Smooth muscle cell (in vitro differentiated cells): ENCODE measurements around the gene ITGB3BP. TPM values are rescaled to one million over a fixed set of nuclear protein-coding genes. Genes with fewer than 3 reads are reported as not detected.

Experiments used
- DNase-seq: peaks from one replicate; lab custom pipeline; 2025; ENCODE audit not compliant: unreplicated experiment; lab: John Stamatoyannopoulos, UW
- H2AFZ ChIP-seq: fragments of 200-600 bp; sonication (generic); 2 replicates; pipeline ENCODE4 v1.6.0; 2016; ENCODE audit warnings: antibody characterized with exemption, low read depth, mild to moderate bottlenecking
- H3F3A ChIP-seq: fragments of 200-600 bp; sonication (generic); 2 replicates; pipeline ENCODE4 v1.6.0; 2017; ENCODE audit warnings: antibody characterized with exemption, low read depth
- H3K27ac ChIP-seq: fragments of 200-600 bp; sonication (generic); 2 replicates; pipeline ENCODE4 v1.5.1; 2016; ENCODE audit warnings: low read depth, mild to moderate bottlenecking
- H3K27me3 ChIP-seq: fragments of 200-600 bp; sonication (generic); 2 replicates; pipeline ENCODE4 v1.6.1; 2016; ENCODE audit warnings: low read depth, mild to moderate bottlenecking
- H3K36me3 ChIP-seq: fragments of 200-600 bp; sonication (generic); 2 replicates; pipeline ENCODE4 v1.5.1; 2016; ENCODE audit warnings: low read depth
- H3K4me1 ChIP-seq: fragments of 200-600 bp; sonication (generic); 2 replicates; pipeline ENCODE4 v1.5.1; 2016; ENCODE audit warnings: low read depth
- H3K4me2 ChIP-seq: fragments of 200-600 bp; sonication (generic); 2 replicates; pipeline ENCODE4 v1.6.0; 2016; ENCODE audit warnings: mild to moderate bottlenecking
- H3K4me3 ChIP-seq: fragments of 200-600 bp; sonication (generic); 2 replicates; pipeline ENCODE4 v1.5.1; 2016; ENCODE audit warnings: mild to moderate bottlenecking
- H3K79me2 ChIP-seq: fragments of 200-600 bp; sonication (generic); 2 replicates; pipeline ENCODE4 v1.6.0; 2016; ENCODE audit warnings: low read depth, mild to moderate bottlenecking
- H3K9ac ChIP-seq: fragments of 200-600 bp; sonication (generic); 2 replicates; pipeline ENCODE4 v1.6.0; 2016; ENCODE audit warnings: low read depth
- H3K9me3 ChIP-seq: fragments of 200-600 bp; sonication (generic); replicated peaks from 2 replicates; pipeline ENCODE4 v1.5.1; 2016; ENCODE audit warnings: low read depth
- H4K20me1 ChIP-seq: fragments of 200-600 bp; sonication (generic); 2 replicates; pipeline ENCODE4 v1.6.0; 2016; ENCODE audit warnings: low read depth
- CTCF ChIP-seq: fragments of 200-600 bp; sonication (generic); IDR thresholded peaks from 2 replicates; pipeline ENCODE4 v1.5.1; 2017; ENCODE audit warnings: borderline replicate concordance, mild to moderate bottlenecking, antibody characterized with exemption; ENCODE audit not compliant: insufficient read depth, poor library complexity, severe bottlenecking
- WGBS: methylation state at CpG from one replicate; pipeline ENCODE4 v1.1.7; 2016; ENCODE audit warnings: low lambda C conversion rate; 5-methylcytosine and 5-hydroxymethylcytosine counted together
- polyA plus RNA-seq: library from polyadenylated mRNA; unstranded; fragments of >200 nt; fragmentation: Nextera tagmentation; extraction: Ambion mirVana; gene quantifications from 2 replicates; pipeline ENCODE4 v1.2.1, GENCODE V29; 2016
- total RNA-seq: library from RNA; depleted of rRNA; stranded (reverse); fragments of >200 nt; gene quantifications from 2 replicates; pipeline ENCODE4 v1.2.3, GENCODE V29; 2014

The ITGB3BP gene
- total and polyA plus RNA-seq, 2 experiments from 2014 or later: 27.7 to 35.5 TPM

- Histone ChIP-seq H3F3A (no peaks in the 10 kb centered on the region), H4K20me1 (no peaks in the 10 kb centered on the region), H2AFZ (no peak overlapping the region), H3K4me3 (no peak overlapping the region), H3K79me2 (no peaks in the 10 kb centered on the region), H3K4me2 (no peak overlapping the region), H3K27me3 (no peaks in the 10 kb centered on the region), H3K4me1 (no peaks in the 10 kb centered on the region), H3K9ac (no peak overlapping the region), H3K9me3 (no peaks in the 10 kb centered on the region), H3K36me3 (peaks cover 4% of the 10 kb centered on the region), H3K27ac (no peak overlapping the region)
- no peak for TF ChIP-seq CTCF
- 92% methylated on average over 13 of the region's 13 CpGs for WGBS
- no peak for DNase-seq
These were observed 25.9 kb upstream of the ITGB3BP start for GRCh38 chr1:63548877-63549276.

GRCh38 chr1:63548303-63548702, 25.3 kb upstream of the ITGB3BP start:
- H2AFZ ChIP-seq: no peak overlapping the region
- H4K20me1 ChIP-seq: no peaks in the 10 kb centered on the region
- no peak for DNase-seq
- H3K27ac ChIP-seq: no peak overlapping the region
- 98% methylated on average over 2 of the region's 2 CpGs for WGBS
- no peaks in the 10 kb centered on the region for H3K79me2 ChIP-seq
- no peak overlapping the region for H3K4me2 ChIP-seq
- no peak overlapping the region for H3K9ac ChIP-seq
- H3K9me3 ChIP-seq: no peaks in the 10 kb centered on the region
- no peaks in the 10 kb centered on the region for H3K27me3 ChIP-seq
- H3K36me3 ChIP-seq: peaks cover 4% of the 10 kb centered on the region
- H3K4me3 ChIP-seq: no peak overlapping the region
- no peak for TF ChIP-seq CTCF
- no peaks in the 10 kb centered on the region for H3F3A ChIP-seq
- no peaks in the 10 kb centered on the region for H3K4me1 ChIP-seq

GRCh38 chr1:63547621-63548294, 24.7 kb upstream of the ITGB3BP start:
- no peak for DNase-seq

More at GRCh38 chr1:63547621-63548294, 24.7 kb upstream of the ITGB3BP start:
- 98% methylated on average over 2 of the region's 2 CpGs for WGBS
- Histone ChIP-seq H3K4me1 (no peaks in the 10 kb centered on the region), H3K4me2 (no peak overlapping the region), H4K20me1 (no peaks in the 10 kb centered on the region), H3K9ac (no peak overlapping the region), H3K79me2 (no peaks in the 10 kb centered on the region), H3F3A (no peaks in the 10 kb centered on the region), H3K27me3 (no peaks in the 10 kb centered on the region), H2AFZ (no peak overlapping the region), H3K9me3 (no peaks in the 10 kb centered on the region), H3K27ac (no peak overlapping the region), H3K4me3 (no peak overlapping the region), H3K36me3 (peaks cover 4% of the 10 kb centered on the region)
- TF ChIP-seq CTCF: no peak
